ENCODE data around the gene AFF3. TPM values are rescaled to one million over a fixed set of nuclear protein-coding genes. Genes with fewer than 3 reads are reported as not detected.

The AFF3 gene
- total and polyA plus RNA-seq, 10 of the 15 experiments (the other 5 are each of a cell fraction or from before 2014, with no cell fraction given) = 0.26 to 5.5 (median 3.0) TPM

DNA sequence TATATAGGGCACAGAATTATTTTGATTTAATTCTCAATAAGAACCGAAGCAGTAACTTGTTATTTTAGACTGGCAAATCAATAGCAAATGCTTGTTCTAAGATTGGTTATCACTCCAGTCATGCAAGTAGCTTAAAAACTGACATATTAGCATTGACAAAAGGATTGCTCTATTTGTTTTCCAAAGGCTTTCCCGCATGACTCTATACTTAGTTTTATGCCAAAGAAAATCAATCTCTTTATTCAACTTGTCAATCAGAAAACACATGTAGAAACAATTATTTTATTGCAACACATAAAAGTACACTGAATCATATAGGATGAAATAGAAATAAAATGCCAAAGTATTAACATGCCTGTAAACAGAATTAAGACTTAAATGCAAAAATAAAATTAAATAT lies 108.4 kb downstream of the AFF3 start:
- ChIA-PET SMC1A (ENCODE audit: uncharacterized antibody, unreplicated experiment) (interaction anchor here (0.9 kb wide), 2 partner anchors 10 to 19 kb away, joined by 3 read pairs; no protein-coding TSS in a partner anchor), POLR2A (no interaction called here), CTCF (no interaction called here), RAD21 (ENCODE audit: unreplicated experiment) (no interaction called here)
- BruUV-seq (replicated peaks) = no TSS peak
- TF ChIP-seq TARDBP (IDR thresholded peaks at IDR 0.05; ENCODE audit: borderline replicate concordance) = no peak
- no peak for TF ChIP-seq ZNF24 (IDR thresholded peaks at IDR 0.05)
- TF ChIP-seq BMI1 (IDR thresholded peaks at IDR 0.05; ENCODE audit: borderline replicate concordance) = no peak
- no peak for TF ChIP-seq EP300 (IDR thresholded peaks at IDR 0.05; ENCODE audit: borderline replicate concordance in 1 of 2, control insufficient read depth in 1 of 2, low read depth in 2 of 2, low read length in 2 of 2)
- no peaks in the 10 kb centered on the region for H3K79me2 ChIP-seq (ENCODE audit: control insufficient read depth, insufficient read depth, low read length)
- H3K4me2 ChIP-seq (ENCODE audit: control insufficient read depth, insufficient read depth) = no peak overlapping the region
- H2AFZ ChIP-seq (ENCODE audit: control insufficient read depth, low read depth, low read length) = no peak overlapping the region
- no peaks in the 10 kb centered on the region for H3K4me1 ChIP-seq (ENCODE audit: control insufficient read depth, insufficient read depth, low read length)
- FAIRE-seq (no peak), ATAC-seq (no peak), DNase-seq (ENCODE audit: low read depth, low spot score) (no peak)
- H3K36me3 ChIP-seq (ENCODE audit: control insufficient read depth in 2 of 2, insufficient read depth in 2 of 2, low read length in 1 of 2) = no peaks in the 10 kb centered on the region
- in situ Hi-C loops (cut with MboI) (no loop called here), intact Hi-C loops (cut with micrococcal nuclease; ENCODE audit: unreplicated experiment) (no loop called here)
- H3K4me3 ChIP-seq = no peak overlapping the region
- WGBS (ENCODE audit: insufficient coverage, insufficient replicate concordance, low lambda C conversion rate, missing lambda C conversion rate) = 37% methylated on average over 2 of the region's 2 CpGs
- no peaks in the 10 kb centered on the region for H3K9me3 ChIP-seq (replicated peaks; ENCODE audit: control insufficient read depth, insufficient read depth, low read length)
- H3K9ac ChIP-seq (ENCODE audit: control insufficient read depth, insufficient read depth, low read length) = no peak overlapping the region
- H4K20me1 ChIP-seq (ENCODE audit: control insufficient read depth, insufficient read depth) = no peaks in the 10 kb centered on the region
- no peak overlapping the region for H3K27ac ChIP-seq (ENCODE audit: control insufficient read depth, insufficient read depth)
- no peaks in the 10 kb centered on the region for H3K27me3 ChIP-seq (replicated peaks in 1 of 2; ENCODE audit: control insufficient read depth in 2 of 2, insufficient read depth in 2 of 2, low read length in 1 of 2)

- WGBS (ENCODE audit: insufficient coverage, insufficient replicate concordance, low lambda C conversion rate, missing lambda C conversion rate) = 16% methylated on average over 2 of the region's 2 CpGs
- H3K79me2 ChIP-seq (ENCODE audit: control insufficient read depth, insufficient read depth, low read length) = no peaks in the 10 kb centered on the region
- POLR2A ChIA-PET = no interaction called here
- no peak for TF ChIP-seq BCL11A (IDR thresholded peaks at IDR 0.05; ENCODE audit: low read depth, low read length)
- TF ChIP-seq, protein P1, sequence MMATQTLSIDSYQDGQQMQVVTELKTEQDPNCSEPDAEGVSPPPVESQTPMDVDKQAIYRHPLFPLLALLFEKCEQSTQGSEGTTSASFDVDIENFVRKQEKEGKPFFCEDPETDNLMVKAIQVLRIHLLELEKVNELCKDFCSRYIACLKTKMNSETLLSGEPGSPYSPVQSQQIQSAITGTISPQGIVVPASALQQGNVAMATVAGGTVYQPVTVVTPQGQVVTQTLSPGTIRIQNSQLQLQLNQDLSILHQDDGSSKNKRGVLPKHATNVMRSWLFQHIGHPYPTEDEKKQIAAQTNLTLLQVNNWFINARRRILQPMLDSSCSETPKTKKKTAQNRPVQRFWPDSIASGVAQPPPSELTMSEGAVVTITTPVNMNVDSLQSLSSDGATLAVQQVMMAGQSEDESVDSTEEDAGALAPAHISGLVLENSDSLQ (IDR thresholded peaks at IDR 0.05) = no peak
- no peak for TF ChIP-seq NBN (IDR thresholded peaks at IDR 0.05)
- no peak for TF ChIP-seq ZNF384 (IDR thresholded peaks at IDR 0.05; ENCODE audit: borderline replicate concordance, low read depth, low read length)
- TF ChIP-seq STAT3 (IDR thresholded peaks at IDR 0.05; ENCODE audit: low read depth, low read length) = no peak
- TF ChIP-seq LARP7 (IDR thresholded peaks at IDR 0.05) = no peak
- no peak for TF ChIP-seq RB1 (IDR thresholded peaks at IDR 0.05; ENCODE audit: borderline replicate concordance)
- no peak for TF ChIP-seq YBX1 (IDR thresholded peaks at IDR 0.05)
- TF ChIP-seq REST (IDR thresholded peaks at IDR 0.05; ENCODE audit: low read depth, low read length) = no peak
- no peak for TF ChIP-seq NFIC (IDR thresholded peaks at IDR 0.05; ENCODE audit: low read depth, low read length)
- no peak for TF ChIP-seq MYC (IDR thresholded peaks at IDR 0.05; ENCODE audit: insufficient read depth, insufficient read length, insufficient replicate concordance, low read length, severe bottlenecking)
- TF ChIP-seq BMI1 (IDR thresholded peaks at IDR 0.05; ENCODE audit: borderline replicate concordance) = no peak
- no peak for TF ChIP-seq CBX5 (IDR thresholded peaks at IDR 0.05; ENCODE audit: low read depth)
These were observed 110.8 kb downstream of the AFF3 start for GRCh38 chr2:100031604-100032003.

More at GRCh38 chr2:100031604-100032003, 110.8 kb downstream of the AFF3 start:
- FAIRE-seq (no peak), DNase-seq (ENCODE audit: low read depth, low spot score) (no peak), ATAC-seq (no peak)
- no peak overlapping the region for H3K9ac ChIP-seq (ENCODE audit: control insufficient read depth, insufficient read depth, low read length)
- intact Hi-C loops (cut with micrococcal nuclease; ENCODE audit: unreplicated experiment) (no loop called here), in situ Hi-C loops (cut with MboI) (no loop called here)
- H3K27me3 ChIP-seq (replicated peaks in 1 of 2; ENCODE audit: control insufficient read depth in 2 of 2, insufficient read depth in 2 of 2, low read length in 1 of 2) = no peaks in the 10 kb centered on the region
- ChIA-PET CTCF (no interaction called here), RAD21 (ENCODE audit: unreplicated experiment) (no interaction called here), SMC1A (ENCODE audit: uncharacterized antibody, unreplicated experiment) (no interaction called here)
- no peak overlapping the region for H3K27ac ChIP-seq (ENCODE audit: control insufficient read depth, insufficient read depth)
- no peaks in the 10 kb centered on the region for H3K9me3 ChIP-seq (replicated peaks; ENCODE audit: control insufficient read depth, insufficient read depth, low read length)
- H3K36me3 ChIP-seq (ENCODE audit: control insufficient read depth in 2 of 2, insufficient read depth in 2 of 2, low read length in 1 of 2) = no peaks in the 10 kb centered on the region
- H3K4me2 ChIP-seq (ENCODE audit: control insufficient read depth, insufficient read depth) = no peak overlapping the region
- no peak overlapping the region for H2AFZ ChIP-seq (ENCODE audit: control insufficient read depth, low read depth, low read length)
- H3K4me3 ChIP-seq = no peak overlapping the region
- no TSS peak for BruUV-seq (replicated peaks)
- H3K4me1 ChIP-seq (ENCODE audit: control insufficient read depth, insufficient read depth, low read length) = no peaks in the 10 kb centered on the region
- H4K20me1 ChIP-seq (ENCODE audit: control insufficient read depth, insufficient read depth) = no peaks in the 10 kb centered on the region

Measured in GM12878 (cell line).